ENCODE data around the gene PPP2R2B.

PPP2R2B gene

DNA sequence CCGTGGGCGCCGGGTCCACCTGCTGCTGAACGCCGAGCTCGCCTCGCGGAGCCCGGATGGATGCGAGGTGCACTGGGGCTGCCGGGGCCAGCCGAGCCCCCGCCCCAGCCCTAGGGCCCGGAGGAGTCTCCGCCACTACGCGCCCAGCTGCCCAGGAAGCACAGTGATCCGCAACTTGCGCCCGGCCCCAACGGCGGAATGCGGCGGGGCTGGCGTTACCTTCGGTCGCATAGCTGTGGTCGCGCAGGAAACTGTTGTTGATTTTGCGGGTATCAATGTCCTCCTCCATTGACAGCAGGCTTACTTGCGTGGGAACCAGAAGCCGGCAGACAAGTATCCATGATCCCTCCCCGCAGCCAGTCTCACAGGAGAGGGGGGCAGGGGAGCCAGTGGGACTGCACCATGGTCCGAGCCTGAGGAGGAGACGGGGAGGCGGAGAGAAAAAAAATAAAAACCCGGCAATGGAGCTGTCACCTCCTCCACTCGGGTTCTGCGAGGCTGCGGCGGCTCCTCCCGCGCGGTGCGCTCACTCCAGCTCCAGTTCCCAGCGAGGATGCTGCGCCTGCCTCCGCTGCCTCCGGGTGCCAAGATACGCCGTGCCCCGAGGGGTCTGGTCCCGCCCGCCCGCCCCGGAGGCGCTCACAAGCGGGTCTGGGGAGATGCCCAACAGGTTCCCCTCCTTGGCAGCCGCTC, 628 bp downstream of the PPP2R2B start:
- TF ChIP-seq TAF1 (IDR thresholded peaks at IDR 0.05; ENCODE audit: low read depth) = no peak

DNA sequence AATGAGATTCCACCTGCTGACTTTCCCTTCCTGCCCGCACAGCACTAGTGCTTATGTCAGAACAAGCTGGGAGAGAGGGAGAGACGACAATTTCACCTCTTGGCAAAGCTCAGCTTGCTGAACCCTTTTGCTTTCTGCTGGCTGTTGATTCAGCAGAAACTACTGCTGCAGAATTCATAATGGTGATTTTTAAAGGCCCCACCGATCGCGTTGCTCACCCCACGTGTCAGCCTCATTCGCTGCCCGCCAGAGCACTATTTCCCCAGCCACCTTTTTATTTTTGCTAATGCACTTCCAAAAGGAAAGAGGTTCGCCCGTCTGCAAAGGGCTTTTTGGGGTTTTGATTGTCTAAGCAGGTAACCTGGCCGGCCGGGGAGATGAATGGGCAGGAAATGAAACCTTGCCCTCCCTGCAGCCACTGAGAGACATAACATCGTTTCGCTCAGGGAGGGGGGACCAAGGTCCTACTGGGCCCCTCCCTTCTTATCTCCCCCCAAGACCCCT, 1.3 kb downstream of the PPP2R2B start:
- TF ChIP-seq TEAD4 (IDR thresholded peaks at IDR 0.05) = no peak
- no peak for TF ChIP-seq FOXM1 (IDR thresholded peaks at IDR 0.05; ENCODE audit: borderline replicate concordance, low read depth)
- no peak for TF ChIP-seq TCF12 (IDR thresholded peaks at IDR 0.05; ENCODE audit: low read depth)
- no peak for TF ChIP-seq REST (IDR thresholded peaks at IDR 0.05; ENCODE audit: low read depth)
- TF ChIP-seq TAF1 (IDR thresholded peaks at IDR 0.05; ENCODE audit: low read depth) = no peak
- TF ChIP-seq ZBTB7A (IDR thresholded peaks at IDR 0.05; ENCODE audit: low read depth) = no peak
- TF ChIP-seq YY1 (IDR thresholded peaks at IDR 0.05; ENCODE audit: low read depth) = no peak
- TF ChIP-seq EP300 (IDR thresholded peaks at IDR 0.05; ENCODE audit: borderline replicate concordance) = no peak
- TF ChIP-seq CEBPB (IDR thresholded peaks at IDR 0.05) = no peak
- no peak for TF ChIP-seq RAD21 (IDR thresholded peaks at IDR 0.05; ENCODE audit: low read depth)
- no peak for TF ChIP-seq EGR1 (IDR thresholded peaks at IDR 0.05)
- TF ChIP-seq CREB1 (IDR thresholded peaks at IDR 0.05; ENCODE audit: low read depth) = no peak
- no peak for TF ChIP-seq USF1 (IDR thresholded peaks at IDR 0.05)
- TF ChIP-seq, protein P1, sequence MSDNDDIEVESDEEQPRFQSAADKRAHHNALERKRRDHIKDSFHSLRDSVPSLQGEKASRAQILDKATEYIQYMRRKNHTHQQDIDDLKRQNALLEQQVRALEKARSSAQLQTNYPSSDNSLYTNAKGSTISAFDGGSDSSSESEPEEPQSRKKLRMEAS (IDR thresholded peaks at IDR 0.05) = no peak
- TF ChIP-seq NFIC (IDR thresholded peaks at IDR 0.05) = no peak

GRCh38 chr5:146873186-146873917, 5.2 kb downstream of the PPP2R2B start:
- TF ChIP-seq ZBTB7A (IDR thresholded peaks at IDR 0.05; ENCODE audit: low read depth) = no peak
- no peak for TF ChIP-seq USF1 (IDR thresholded peaks at IDR 0.05)
- TF ChIP-seq TCF12 (IDR thresholded peaks at IDR 0.05; ENCODE audit: low read depth) = no peak
- no peak for TF ChIP-seq NFIC (IDR thresholded peaks at IDR 0.05)
- TF ChIP-seq CEBPB (IDR thresholded peaks at IDR 0.05) = no peak
- TF ChIP-seq EGR1 (IDR thresholded peaks at IDR 0.05) = no peak
- no peak for TF ChIP-seq FOXM1 (IDR thresholded peaks at IDR 0.05; ENCODE audit: borderline replicate concordance, low read depth)
- no peak for TF ChIP-seq YY1 (IDR thresholded peaks at IDR 0.05; ENCODE audit: low read depth)
- TF ChIP-seq REST (IDR thresholded peaks at IDR 0.05; ENCODE audit: low read depth) = no peak
- no peak for TF ChIP-seq RAD21 (IDR thresholded peaks at IDR 0.05; ENCODE audit: low read depth)
- TF ChIP-seq, protein P1 (IDR thresholded peaks at IDR 0.05) = no peak
- TF ChIP-seq CREB1 (IDR thresholded peaks at IDR 0.05; ENCODE audit: low read depth) = no peak
- no peak for TF ChIP-seq TEAD4 (IDR thresholded peaks at IDR 0.05)
- no peak for TF ChIP-seq EP300 (IDR thresholded peaks at IDR 0.05; ENCODE audit: borderline replicate concordance)
- TF ChIP-seq TAF1 (IDR thresholded peaks at IDR 0.05; ENCODE audit: low read depth) = no peak

- TF ChIP-seq TAF1 (IDR thresholded peaks at IDR 0.05; ENCODE audit: low read depth) (no peak), EGR1 (IDR thresholded peaks at IDR 0.05) (no peak), TEAD4 (IDR thresholded peaks at IDR 0.05) (no peak), YY1 (IDR thresholded peaks at IDR 0.05; ENCODE audit: low read depth) (no peak), FOXM1 (IDR thresholded peaks at IDR 0.05; ENCODE audit: borderline replicate concordance, low read depth) (no peak), EP300 (IDR thresholded peaks at IDR 0.05; ENCODE audit: borderline replicate concordance) (no peak), ZBTB7A (IDR thresholded peaks at IDR 0.05; ENCODE audit: low read depth) (no peak), TCF12 (IDR thresholded peaks at IDR 0.05; ENCODE audit: low read depth) (no peak), RAD21 (IDR thresholded peaks at IDR 0.05; ENCODE audit: low read depth) (no peak), USF1 (IDR thresholded peaks at IDR 0.05) (no peak), NFIC (IDR thresholded peaks at IDR 0.05) (no peak), CREB1 (IDR thresholded peaks at IDR 0.05; ENCODE audit: low read depth) (no peak), CEBPB (IDR thresholded peaks at IDR 0.05) (no peak), REST (IDR thresholded peaks at IDR 0.05; ENCODE audit: low read depth) (no peak)
- TF ChIP-seq, protein P1 (IDR thresholded peaks at IDR 0.05) = no peak
Observed at GRCh38 chr5:146872188-146872587, 6.4 kb downstream of the PPP2R2B start.
